H1 (cell line): ENCODE measurements around the gene SLC13A3.

Experiments used
- CEBPB ChIP-seq: IDR thresholded peaks from 2 replicates; pipeline ENCODE4 v1.6.1; 2012; ENCODE audit warnings: low read depth, low read length
- EGR1 ChIP-seq: IDR thresholded peaks from 2 replicates; pipeline ENCODE4 v1.6.1; 2011; ENCODE audit warnings: low read depth, low read length, borderline replicate concordance
- GABPA ChIP-seq: IDR thresholded peaks from 2 replicates; pipeline ENCODE4 v1.6.1; 2011; ENCODE audit warnings: mild to moderate bottlenecking, low read length, moderate library complexity, borderline replicate concordance; ENCODE audit not compliant: insufficient read depth
- HDAC2 ChIP-seq, 2 experiments: fragments of 300-600 bp in 1 of 2; sonication (generic) in 1 of 2; IDR thresholded peaks; 2 replicates each; pipeline ENCODE4 v1.6.1; 2011 to 2012; ENCODE audit warnings: low read depth in 2 of 2, low read length in 2 of 2, mild to moderate bottlenecking in 2 of 2, moderate library complexity in 2 of 2, borderline replicate concordance in 1 of 2, inconsistent platforms in 1 of 2
- JUN ChIP-seq: IDR thresholded peaks from 2 replicates; pipeline ENCODE4 v1.6.1; 2011; ENCODE audit warnings: low read depth, mild to moderate bottlenecking, improper control_type of control experiment, low read length
- POLR2A ChIP-seq, 2 experiments: IDR thresholded peaks; 1 replicate in 1 of 2; 2 replicates in 1 of 2; pipeline ENCODE4 v1.6.1; 2011; ENCODE audit warnings: low read depth in 2 of 2, low read length in 2 of 2, mild to moderate bottlenecking in 2 of 2; ENCODE audit errors: control extremely low read depth in 1 of 2
- YY1 ChIP-seq: IDR thresholded peaks from 2 replicates; pipeline ENCODE4 v1.6.1; 2011; ENCODE audit warnings: low read depth, mild to moderate bottlenecking, low read length
- TF ChIP-seq, protein P1 (sequence below), 3 experiments: IDR thresholded peaks; 1 replicate in 2 of 3; 2 replicates in 1 of 3; pipeline versions ENCODE4 v1.5.1 to v1.6.1; 2011; ENCODE audit warnings: low read length in 3 of 3, mild to moderate bottlenecking in 3 of 3, inconsistent platforms in 2 of 3, low read depth in 1 of 3, moderate library complexity in 1 of 3; ENCODE audit not compliant: insufficient read depth in 1 of 3; ENCODE audit errors: control extremely low read depth in 1 of 3
- TF ChIP-seq, protein P2 (sequence below): IDR thresholded peaks from 2 replicates; pipeline ENCODE4 v1.6.1; 2011; ENCODE audit warnings: low read length, improper control_type of control experiment
- TF ChIP-seq, protein P3 (sequence below): IDR thresholded peaks from 2 replicates; pipeline ENCODE4 v1.6.1; 2012; ENCODE audit warnings: inconsistent platforms

DNA sequence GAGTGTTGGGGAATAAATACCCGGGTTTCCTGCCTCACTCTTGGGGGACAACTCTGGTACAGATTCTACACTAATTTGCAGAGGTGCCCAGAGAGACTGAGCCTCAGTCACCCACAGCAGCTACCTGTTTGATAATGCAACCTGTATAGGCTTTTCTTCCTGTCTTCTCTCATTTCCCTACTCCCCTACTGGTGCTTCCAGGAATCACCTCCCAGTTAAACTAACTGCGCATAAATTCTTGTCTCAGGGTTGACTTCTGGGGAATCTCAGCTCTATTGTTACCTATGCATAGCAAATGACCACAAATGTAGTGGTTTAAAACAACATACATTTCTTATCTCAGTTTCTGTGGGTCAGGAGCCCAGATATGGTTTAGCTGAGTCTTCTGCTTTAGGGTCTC lies 112.1 kb downstream of the SLC13A3 start:
- TF ChIP-seq, protein P1, sequence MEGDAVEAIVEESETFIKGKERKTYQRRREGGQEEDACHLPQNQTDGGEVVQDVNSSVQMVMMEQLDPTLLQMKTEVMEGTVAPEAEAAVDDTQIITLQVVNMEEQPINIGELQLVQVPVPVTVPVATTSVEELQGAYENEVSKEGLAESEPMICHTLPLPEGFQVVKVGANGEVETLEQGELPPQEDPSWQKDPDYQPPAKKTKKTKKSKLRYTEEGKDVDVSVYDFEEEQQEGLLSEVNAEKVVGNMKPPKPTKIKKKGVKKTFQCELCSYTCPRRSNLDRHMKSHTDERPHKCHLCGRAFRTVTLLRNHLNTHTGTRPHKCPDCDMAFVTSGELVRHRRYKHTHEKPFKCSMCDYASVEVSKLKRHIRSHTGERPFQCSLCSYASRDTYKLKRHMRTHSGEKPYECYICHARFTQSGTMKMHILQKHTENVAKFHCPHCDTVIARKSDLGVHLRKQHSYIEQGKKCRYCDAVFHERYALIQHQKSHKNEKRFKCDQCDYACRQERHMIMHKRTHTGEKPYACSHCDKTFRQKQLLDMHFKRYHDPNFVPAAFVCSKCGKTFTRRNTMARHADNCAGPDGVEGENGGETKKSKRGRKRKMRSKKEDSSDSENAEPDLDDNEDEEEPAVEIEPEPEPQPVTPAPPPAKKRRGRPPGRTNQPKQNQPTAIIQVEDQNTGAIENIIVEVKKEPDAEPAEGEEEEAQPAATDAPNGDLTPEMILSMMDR (IDR thresholded peaks at IDR 0.05; ENCODE audit: control extremely low read depth in 1 of 3, insufficient read depth in 1 of 3, low read depth in 1 of 3, low read length in 3 of 3) = peak in 2 of 3 experiments; percentile 37 to 56; a peak in 3 of 4 replicates
- TF ChIP-seq POLR2A (IDR thresholded peaks at IDR 0.05; ENCODE audit: control extremely low read depth in 1 of 2, low read depth in 2 of 2, low read length in 2 of 2) (no peak), JUN (no peak), CEBPB (no peak), YY1 (no peak), HDAC2 (IDR thresholded peaks at IDR 0.05; ENCODE audit: borderline replicate concordance in 1 of 2, low read depth in 2 of 2, low read length in 2 of 2) (no peak), EGR1 (no peak), GABPA (no peak)
- TF ChIP-seq, protein P2, sequence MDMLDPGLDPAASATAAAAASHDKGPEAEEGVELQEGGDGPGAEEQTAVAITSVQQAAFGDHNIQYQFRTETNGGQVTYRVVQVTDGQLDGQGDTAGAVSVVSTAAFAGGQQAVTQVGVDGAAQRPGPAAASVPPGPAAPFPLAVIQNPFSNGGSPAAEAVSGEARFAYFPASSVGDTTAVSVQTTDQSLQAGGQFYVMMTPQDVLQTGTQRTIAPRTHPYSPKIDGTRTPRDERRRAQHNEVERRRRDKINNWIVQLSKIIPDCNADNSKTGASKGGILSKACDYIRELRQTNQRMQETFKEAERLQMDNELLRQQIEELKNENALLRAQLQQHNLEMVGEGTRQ = no peak
- TF ChIP-seq, protein P3, sequence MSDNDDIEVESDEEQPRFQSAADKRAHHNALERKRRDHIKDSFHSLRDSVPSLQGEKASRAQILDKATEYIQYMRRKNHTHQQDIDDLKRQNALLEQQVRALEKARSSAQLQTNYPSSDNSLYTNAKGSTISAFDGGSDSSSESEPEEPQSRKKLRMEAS = no peak
